HG03103 (cell line): ENCODE results near the gene CDH23.

Experiments used
- ATAC-seq: cut with Tn5 transposase; IDR thresholded peaks from one replicate; pipeline ENCODE4 v1.9.1; 2021; ENCODE audit warnings: low read depth; ENCODE audit not compliant: unreplicated experiment

CDH23 gene

DNA sequence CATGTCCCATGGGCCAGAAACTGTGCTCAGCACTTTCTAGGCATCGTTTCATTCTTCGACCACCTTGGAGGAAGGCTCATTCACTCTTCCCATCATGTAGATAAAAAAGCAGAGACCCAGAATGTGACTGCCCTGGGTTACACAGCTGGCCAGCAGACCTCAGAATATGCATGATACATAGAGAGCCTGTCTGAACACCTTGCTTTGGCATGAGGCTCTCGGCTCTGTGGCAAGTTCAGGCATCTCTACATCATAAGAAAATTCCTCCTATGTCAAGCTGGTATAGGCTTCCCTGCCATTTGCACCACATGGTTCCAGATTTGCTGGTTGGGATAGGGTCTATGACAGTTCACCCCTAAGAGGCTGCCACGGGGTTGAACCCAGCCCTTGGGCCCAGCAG, 134.1 kb downstream of the CDH23 start:
- ATAC-seq = no peak

DNA sequence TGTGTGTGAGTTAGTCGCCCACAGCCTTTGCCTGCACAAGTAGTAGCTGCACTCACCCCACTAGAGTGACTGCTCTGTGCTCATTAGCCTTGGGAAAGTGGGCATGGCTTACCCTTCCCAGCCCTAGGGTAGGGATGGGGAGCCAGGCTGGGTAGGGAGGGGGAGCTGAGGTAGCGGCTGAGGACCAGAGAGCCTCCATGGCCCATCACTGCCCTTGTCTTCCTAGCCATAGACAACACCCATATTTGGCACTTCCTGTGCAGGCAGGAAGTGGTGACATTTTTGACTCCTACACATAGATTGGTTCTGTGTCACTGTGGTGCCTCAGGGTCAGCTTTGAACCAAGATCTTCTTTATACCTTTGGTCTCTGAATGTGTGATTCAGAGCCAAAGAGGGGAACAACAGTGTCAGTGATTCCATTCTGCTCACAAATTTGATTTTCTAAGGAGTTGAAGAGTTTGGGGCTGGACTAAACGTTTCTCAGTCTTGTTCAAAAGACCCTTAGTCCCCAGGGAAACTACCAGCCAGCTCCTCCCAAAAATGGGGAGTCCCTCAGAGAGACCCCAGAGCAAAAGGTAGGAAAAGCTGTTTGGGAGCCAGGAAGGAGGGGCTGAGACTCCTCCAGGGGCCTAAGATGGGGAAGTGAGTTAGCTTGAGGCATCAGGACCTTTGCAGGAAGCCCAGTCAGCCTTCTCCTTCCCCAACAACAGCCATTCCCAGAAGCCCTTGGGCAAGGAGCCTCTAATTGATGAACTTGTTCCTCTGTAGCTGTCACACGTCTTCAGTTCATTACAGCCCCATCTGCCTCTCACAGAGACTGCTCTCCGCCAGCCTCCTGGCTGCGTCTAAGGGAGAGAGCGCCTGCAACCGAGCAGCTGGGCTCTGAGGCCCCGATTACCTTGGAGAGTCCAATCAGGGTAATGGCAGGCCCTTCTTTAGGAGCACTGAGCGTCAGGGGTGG, 135.0 kb downstream of the CDH23 start:
- no peak for ATAC-seq

DNA sequence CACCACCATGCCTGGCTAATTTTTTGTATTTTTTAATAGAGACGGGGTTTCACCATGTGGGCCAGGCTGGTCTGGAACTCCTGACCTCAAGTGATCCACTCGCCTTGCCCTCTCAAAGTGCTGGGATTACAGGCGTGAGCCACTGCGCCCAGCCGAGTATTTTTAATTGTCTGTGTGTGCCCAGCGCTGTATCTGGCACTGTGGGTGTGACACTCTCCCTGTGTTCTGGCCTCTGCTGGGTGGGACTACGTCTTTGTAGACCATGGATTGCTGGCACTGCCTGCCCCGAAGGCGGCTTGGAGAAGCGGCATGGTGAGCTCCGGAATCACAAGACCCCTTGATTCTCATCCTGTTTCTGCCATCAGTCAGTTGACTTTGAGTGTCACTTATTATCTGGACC, 136.2 kb downstream of the CDH23 start:
- no peak for ATAC-seq

DNA sequence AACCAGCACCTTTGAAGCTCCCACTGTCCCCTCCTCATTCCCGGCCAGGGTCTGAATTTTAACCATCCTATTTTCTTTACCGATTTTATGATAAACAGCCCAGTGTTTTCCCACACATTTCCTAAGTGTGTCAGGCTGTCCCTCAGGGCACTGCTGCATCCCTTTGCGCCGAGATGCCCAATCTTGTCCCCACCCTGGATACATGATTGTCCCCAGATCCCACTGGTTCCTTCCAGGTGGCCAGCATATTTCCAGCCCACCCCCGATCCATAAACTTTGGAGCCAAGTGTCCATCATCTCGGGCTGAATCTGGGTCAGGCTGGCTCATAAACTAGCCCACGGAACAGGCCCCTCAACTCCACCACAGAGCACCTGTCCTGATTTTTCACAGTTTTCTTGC, 137.2 kb downstream of the CDH23 start:
- no peak for ATAC-seq

DNA sequence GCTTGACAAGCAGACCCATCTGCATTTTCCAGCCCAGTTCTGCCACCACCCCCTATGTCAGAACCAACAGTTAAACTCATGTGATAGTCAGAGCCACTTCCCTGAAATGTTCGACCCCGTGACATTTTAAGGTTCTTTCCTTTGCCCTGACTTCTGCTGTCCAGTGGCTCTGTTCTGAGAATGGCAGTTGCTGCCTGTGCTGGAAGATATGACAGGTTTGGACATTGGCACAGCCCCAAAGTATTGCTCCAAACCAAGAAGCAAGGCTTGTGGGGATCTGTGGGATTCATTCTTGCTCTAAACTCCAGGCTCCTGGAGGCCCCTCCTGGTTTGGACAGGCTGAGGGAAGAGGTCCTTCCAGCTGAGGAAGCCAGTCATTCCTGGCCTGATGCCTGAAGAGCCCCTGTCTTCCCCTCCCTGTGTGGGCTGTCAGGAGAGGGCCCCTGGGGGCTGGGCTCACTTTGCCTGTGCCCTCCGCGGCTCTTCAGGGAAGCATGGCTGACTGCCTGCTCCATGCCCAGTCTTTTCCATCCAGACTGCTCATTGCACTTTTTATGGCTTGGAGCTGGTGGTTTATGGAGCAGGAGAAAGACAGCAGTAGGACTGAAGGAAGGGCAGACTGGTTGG, 138.0 kb downstream of the CDH23 start:
- ATAC-seq = no peak

DNA sequence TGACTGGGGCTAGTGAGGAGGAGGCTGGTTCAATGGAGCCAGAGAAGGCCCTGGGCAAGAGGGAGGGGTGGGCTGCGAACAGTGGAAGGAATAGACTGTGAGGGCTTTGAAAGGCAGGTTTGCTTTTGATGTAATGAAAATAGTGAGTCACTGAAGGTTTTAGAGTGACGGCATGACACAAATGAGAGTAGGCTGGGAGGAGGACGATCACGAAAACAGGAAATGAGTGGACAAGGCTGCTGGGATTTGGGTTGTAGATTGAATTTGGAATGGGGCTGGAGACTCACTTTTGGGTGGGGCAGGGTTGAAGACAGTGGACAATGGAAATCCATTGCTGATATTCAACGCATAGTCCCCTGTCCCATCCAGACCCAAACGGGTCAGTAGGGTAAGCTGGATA, 139.6 kb downstream of the CDH23 start:
- ATAC-seq = no peak

- ATAC-seq = no peak
Observed at GRCh38 chr10:71537125-71537524, 140.4 kb downstream of the CDH23 start.

DNA sequence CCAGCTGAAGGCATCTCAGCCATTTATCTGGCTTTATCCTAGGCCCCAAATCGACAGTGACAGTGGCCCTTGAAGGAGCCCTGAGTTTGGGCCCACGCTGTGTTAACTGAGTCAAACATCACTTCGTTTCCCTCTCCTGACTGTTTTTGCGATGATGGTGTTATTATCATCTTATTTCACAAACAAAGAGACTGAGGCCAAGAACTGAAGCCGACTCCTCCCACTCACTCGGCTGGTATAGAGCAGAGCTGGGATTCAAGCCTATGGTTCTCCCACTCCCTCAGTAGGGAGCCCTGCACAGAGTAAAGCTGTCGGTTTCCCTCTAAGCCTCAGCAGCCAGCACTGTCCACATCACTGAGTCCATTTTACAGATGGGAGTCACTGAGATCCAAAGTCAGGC, 141.0 kb downstream of the CDH23 start:
- ATAC-seq = no peak

DNA sequence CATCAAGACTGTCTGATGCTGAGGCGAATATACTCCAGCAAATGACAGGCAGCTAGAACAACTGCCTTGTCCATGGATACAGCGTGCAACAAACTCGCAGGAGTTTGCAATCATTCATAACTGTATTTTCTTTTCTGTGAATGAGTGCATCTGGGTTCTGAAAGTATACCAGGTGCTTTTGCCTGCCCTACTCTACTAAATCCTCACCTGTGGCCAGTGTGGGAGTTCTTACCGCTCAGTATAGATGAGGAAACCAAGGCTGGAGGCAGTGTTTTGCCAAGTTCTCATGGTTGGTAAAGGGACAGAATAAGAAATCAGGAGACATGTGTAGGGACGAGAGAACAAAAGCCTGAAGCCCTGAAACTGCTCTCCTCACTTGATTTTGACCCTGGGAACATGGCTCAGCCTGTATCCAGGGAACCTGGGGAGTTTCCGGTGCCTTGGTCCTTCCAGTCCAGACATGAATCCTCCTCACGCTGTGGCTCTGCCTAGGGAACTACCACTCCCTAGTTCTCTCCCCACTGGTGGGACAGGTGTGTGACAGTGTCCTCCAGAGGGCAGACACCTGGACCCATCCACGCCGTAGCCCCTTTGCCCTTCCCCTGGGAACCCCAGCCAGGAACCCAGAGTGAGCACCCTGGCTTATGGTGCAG, 142.0 kb downstream of the CDH23 start:
- no peak for ATAC-seq

GRCh38 chr10:71539442-71540118, 142.9 kb downstream of the CDH23 start:
- ATAC-seq = no peak

DNA sequence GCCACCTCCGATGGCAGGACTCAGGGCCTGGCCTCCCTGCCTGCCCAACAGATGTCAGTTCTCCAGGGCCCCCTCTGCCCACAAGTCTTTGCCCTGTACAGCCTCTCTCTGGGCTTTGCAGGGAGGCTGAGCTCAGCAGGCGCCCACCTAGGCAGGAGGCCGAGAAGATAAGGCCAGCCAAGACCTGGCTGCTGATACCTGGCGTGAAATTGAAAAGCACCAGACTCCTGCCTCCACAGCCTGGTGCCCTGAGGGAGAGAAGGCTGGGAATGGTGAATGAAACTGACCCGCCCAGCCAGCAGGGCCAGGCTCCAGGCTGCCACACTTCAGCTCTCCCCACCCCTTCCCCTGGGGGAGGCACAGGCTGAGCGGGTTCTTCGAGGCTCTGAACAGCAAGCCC, 145.8 kb downstream of the CDH23 start:
- ATAC-seq = no peak

GRCh38 chr10:71543608-71544170, 147.0 kb downstream of the CDH23 start:
- no peak for ATAC-seq

- ATAC-seq = no peak
Observed at GRCh38 chr10:71545001-71545400, 148.3 kb downstream of the CDH23 start.

- ATAC-seq = no peak
Observed at GRCh38 chr10:71546220-71546619, 149.5 kb downstream of the CDH23 start.

DNA sequence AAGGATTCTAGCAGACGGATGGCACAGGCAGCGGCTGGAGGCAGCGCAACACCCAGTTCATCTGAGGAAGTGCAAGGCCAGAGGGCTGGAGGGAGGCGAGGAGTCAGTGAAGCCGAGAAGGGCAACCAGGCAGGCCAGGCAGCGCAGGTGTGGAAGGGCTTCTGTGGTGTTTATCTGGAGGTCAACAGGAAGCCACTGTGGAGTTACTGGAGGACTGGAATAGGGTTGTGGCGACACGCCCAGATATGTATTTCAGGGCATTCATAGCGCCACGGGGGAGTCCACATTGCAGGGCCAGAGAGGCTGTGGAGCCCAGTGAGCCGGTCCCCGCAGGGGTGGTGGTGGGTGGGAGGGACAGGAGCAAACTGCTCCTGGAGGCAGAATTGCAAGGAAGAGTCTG, 150.6 kb downstream of the CDH23 start:
- no peak for ATAC-seq

GRCh38 chr10:71547876-71548846, 151.4 kb downstream of the CDH23 start:
- ATAC-seq = no peak

DNA sequence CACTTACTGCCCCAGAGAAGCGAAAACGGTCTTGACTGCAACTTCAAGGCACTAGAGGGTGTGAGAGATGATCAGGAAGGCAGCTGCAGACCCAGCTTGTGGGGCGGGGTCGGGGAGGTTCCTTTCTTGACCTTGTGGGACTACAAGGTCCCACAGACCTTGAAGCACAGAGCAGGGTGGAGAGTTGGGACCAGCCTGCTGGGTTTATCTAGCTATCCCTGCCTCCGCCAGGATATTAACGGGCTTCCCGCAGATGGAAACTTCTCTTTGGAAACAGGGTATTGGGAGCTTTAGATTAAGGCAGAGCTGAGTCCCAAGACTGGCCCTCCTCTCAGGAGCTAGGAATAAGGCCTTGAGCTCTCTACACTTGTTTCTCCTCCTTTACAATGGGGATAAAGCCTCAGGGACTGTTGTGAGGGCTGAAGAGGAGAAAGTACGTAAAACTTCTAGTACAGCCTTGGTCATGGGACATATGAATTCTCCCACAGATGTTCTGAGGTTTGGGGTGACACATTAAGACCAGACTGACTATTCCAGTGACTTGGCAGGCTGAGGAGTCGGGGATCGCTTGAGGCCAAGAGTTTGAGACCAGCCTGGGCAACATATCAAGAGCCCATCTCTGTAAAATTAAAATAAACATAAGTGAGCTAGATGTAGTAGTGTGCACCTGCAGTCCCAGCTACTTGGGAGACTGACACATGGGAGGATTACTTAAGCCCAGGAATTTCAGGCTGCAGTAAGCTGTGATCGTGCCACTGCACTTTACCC, 153.2 kb downstream of the CDH23 start:
- ATAC-seq = no peak

DNA sequence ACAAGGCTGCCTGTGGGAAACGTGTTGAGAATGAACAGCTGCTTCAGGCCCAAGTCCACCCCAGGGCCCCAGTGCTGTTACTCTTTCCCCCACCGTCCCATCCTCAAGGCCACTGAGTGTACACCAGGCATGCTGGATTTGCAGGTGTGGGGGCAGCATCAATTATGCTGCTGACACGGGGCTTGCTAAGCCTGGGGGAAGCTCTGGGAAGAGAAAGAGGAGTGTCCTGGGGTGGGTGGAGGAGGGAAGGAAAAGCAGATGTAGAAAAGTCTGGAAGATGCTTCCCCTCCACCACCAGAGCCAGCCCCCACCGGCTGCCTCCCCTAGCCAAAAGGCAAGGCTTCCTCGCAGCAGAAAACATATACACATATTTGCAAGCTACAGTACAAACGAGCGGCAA, 153.9 kb downstream of the CDH23 start:
- ATAC-seq = no peak

DNA sequence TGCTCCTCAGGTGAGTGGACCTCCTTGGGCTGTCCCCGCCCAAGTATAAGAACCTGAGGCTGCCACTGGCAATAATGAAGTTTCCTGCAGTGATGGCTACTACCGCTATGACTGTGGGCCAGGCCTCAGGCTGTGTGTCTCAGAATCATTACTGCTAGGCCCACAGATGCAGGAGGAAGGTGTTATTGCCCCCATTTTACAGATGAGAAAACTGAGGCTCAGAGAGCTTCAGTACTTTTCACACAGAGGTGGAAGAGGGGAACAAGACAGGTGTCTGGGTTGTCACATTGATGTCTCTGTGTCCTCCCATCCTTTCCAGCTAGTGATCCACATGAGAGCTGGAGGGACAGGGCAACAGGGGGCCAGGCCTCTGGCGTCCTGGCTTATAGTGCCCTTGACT, 155.2 kb downstream of the CDH23 start:
- ATAC-seq = no peak
